H1 (cell line): ENCODE measurements around the gene CD200. TPM values are rescaled to one million over a fixed set of nuclear protein-coding genes. Genes with fewer than 3 reads are reported as not detected.

Experiments
- CTCF ChIA-PET: fragments of 300-600 bp; sonication (Branson Sonifier 250); formaldehyde crosslinking; loops from one replicate; lab custom pipeline; 2021; ENCODE audit not compliant: partially characterized antibody; lab: Charles Lee
- POLR2A ChIA-PET: fragments of 300-600 bp; sonication (Branson Sonifier 250); formaldehyde crosslinking; loops from one replicate; lab custom pipeline; 2021; ENCODE audit warnings: inconsistent platforms; ENCODE audit not compliant: partially characterized antibody; lab: Charles Lee
- DNase-seq, 2 experiments: peaks; one replicate each; pipeline versions ENCODE4 v3.0.0 to v3.0.0-alpha.2; 2010 to 2022; ENCODE audit warnings: low spot score in 2 of 2, low read depth in 1 of 2, mixed read lengths in 1 of 2
- FAIRE-seq: peaks from 2 replicates; lab custom pipeline; 2011; peaks lifted over from hg19 to GRCh38; lab: Jason Lieb, UNC
- H2AFZ ChIP-seq: 2 replicates; pipeline ENCODE4 v1.8.1; 2012; ENCODE audit warnings: low read length, inconsistent platforms
- H2AK5ac ChIP-seq: 2 replicates; pipeline ENCODE4 v1.6.1; 2013; ENCODE audit warnings: low read depth, low read length
- H2BK120ac ChIP-seq: replicated peaks from 2 replicates; pipeline ENCODE3; 2013; ENCODE audit warnings: low read depth, low read length, inconsistent platforms
- H2BK12ac ChIP-seq: 2 replicates; pipeline ENCODE4 v1.6.1; 2013; ENCODE audit warnings: low read depth, low read length
- H2BK15ac ChIP-seq: 2 replicates; pipeline ENCODE4 v1.6.1; 2013; ENCODE audit warnings: low read length
- H2BK20ac ChIP-seq: 2 replicates; pipeline ENCODE4 v1.6.1; 2013; ENCODE audit warnings: low read length
- H2BK5ac ChIP-seq: 2 replicates; pipeline ENCODE4 v1.6.1; 2013; ENCODE audit warnings: low read depth, low read length
- H3K14ac ChIP-seq: 2 replicates; pipeline ENCODE4 v1.6.1; 2013; ENCODE audit warnings: inconsistent platforms; ENCODE audit not compliant: insufficient read length
- H3K18ac ChIP-seq: 2 replicates; pipeline ENCODE4 v1.6.1; 2013; ENCODE audit warnings: low read length; ENCODE audit errors: extremely low read depth
- H3K23ac ChIP-seq: 2 replicates; pipeline ENCODE4 v1.6.1; 2013; ENCODE audit warnings: inconsistent platforms; ENCODE audit not compliant: insufficient read length
- H3K23me2 ChIP-seq: 2 replicates; pipeline ENCODE4 v1.6.1; 2013; ENCODE audit warnings: low read depth, low read length
- H3K27ac ChIP-seq: 2 replicates; pipeline ENCODE4 v1.6.1; 2011; ENCODE audit warnings: low read depth, low read length, inconsistent platforms
- H3K27me3 ChIP-seq, 4 experiments: replicated peaks in 1 of 4; 1 replicate in 1 of 4; 2 replicates in 3 of 4; pipeline versions ENCODE4 v1.6.1 to v1.8.1; 2011 to 2013; ENCODE audit warnings: low read length in 3 of 4, mild to moderate bottlenecking in 3 of 4, inconsistent platforms in 2 of 4, mixed read lengths in 2 of 4, moderate library complexity in 1 of 4; ENCODE audit not compliant: control insufficient read depth in 3 of 4, insufficient read depth in 3 of 4; ENCODE audit errors: extremely low read depth in 1 of 4
- H3K36me3 ChIP-seq, 4 experiments: 2 replicates each; pipeline versions ENCODE4 v1.6.1 to v1.8.1; 2011 to 2013; ENCODE audit warnings: mild to moderate bottlenecking in 4 of 4, low read length in 3 of 4, moderate library complexity in 2 of 4, control low read depth in 1 of 4, inconsistent platforms in 1 of 4; ENCODE audit not compliant: insufficient read depth in 4 of 4, control insufficient read depth in 2 of 4
- H3K4ac ChIP-seq: replicated peaks from 2 replicates; pipeline ENCODE3; 2013; ENCODE audit warnings: low read length, low read depth, mixed read lengths, inconsistent platforms; ENCODE audit not compliant: insufficient read length
- H3K4me1 ChIP-seq, 4 experiments: replicated peaks in 1 of 4; 1 replicate in 1 of 4; 2 replicates in 3 of 4; pipeline versions ENCODE4 v1.6.1 to v1.8.1; 2011 to 2013; ENCODE audit warnings: low read length in 3 of 4, inconsistent platforms in 2 of 4, mixed read lengths in 1 of 4; ENCODE audit not compliant: insufficient read depth in 4 of 4, control insufficient read depth in 3 of 4
- H3K4me2 ChIP-seq, 2 experiments: 2 replicates each; pipeline versions ENCODE4 v1.6.1 to v1.8.1; 2011 to 2013; ENCODE audit warnings: low read depth in 2 of 2, low read length in 2 of 2, control low read depth in 1 of 2, inconsistent platforms in 1 of 2, mild to moderate bottlenecking in 1 of 2; ENCODE audit not compliant: insufficient read depth in 1 of 2
- H3K4me3 ChIP-seq, 4 experiments: fragments of 200-600, 300-600 bp in 1 of 4; sonication (generic), shearing (Covaris generic), sonication (Bioruptor Twin) in 1 of 4; 2 replicates each; pipeline versions ENCODE4 v1.5.1 to v1.8.1; 2011 to 2016; ENCODE audit warnings: low read length in 4 of 4, low read depth in 3 of 4, control low read depth in 2 of 4, inconsistent platforms in 2 of 4, mild to moderate bottlenecking in 2 of 4, mixed read lengths in 1 of 4, moderate library complexity in 1 of 4; ENCODE audit not compliant: insufficient read depth in 2 of 4; ENCODE audit errors: extremely low read depth in 1 of 4
- H3K56ac ChIP-seq: replicated peaks from 2 replicates; pipeline ENCODE3; 2013; ENCODE audit warnings: low read depth, mild to moderate bottlenecking, mixed read lengths, low read length, inconsistent platforms; ENCODE audit not compliant: insufficient read length
- H3K79me1 ChIP-seq: 2 replicates; pipeline ENCODE4 v1.6.1; 2013; ENCODE audit warnings: low read depth, low read length, control low read depth
- H3K79me2 ChIP-seq, 2 experiments: 2 replicates each; pipeline versions ENCODE4 v1.6.1 to v1.8.1; 2012 to 2013; ENCODE audit warnings: low read length in 2 of 2, mild to moderate bottlenecking in 2 of 2, inconsistent platforms in 1 of 2; ENCODE audit not compliant: insufficient read depth in 2 of 2, control insufficient read depth in 1 of 2
- H3K9ac ChIP-seq, 4 experiments: replicated peaks in 1 of 4; 1 replicate in 1 of 4; 2 replicates in 3 of 4; pipeline versions ENCODE4 v1.6.1 to v1.8.1; 2011 to 2013; ENCODE audit warnings: low read depth in 3 of 4, low read length in 3 of 4, control low read depth in 2 of 4, mild to moderate bottlenecking in 2 of 4, moderate library complexity in 2 of 4, inconsistent platforms in 1 of 4; ENCODE audit errors: extremely low read depth in 1 of 4
- H3K9me3 ChIP-seq, 2 experiments: 2 replicates each; pipeline versions ENCODE4 v1.6.1 to v1.8.1; 2012 to 2013; ENCODE audit warnings: mild to moderate bottlenecking in 2 of 2, moderate library complexity in 2 of 2, control low read depth in 1 of 2, inconsistent platforms in 1 of 2, low read depth in 1 of 2, low read length in 1 of 2, mixed read lengths in 1 of 2; ENCODE audit not compliant: insufficient read depth in 2 of 2
- H4K20me1 ChIP-seq, 2 experiments: replicated peaks in 1 of 2; 2 replicates each; pipeline versions ENCODE3 to v1.8.1; 2011 to 2013; ENCODE audit warnings: inconsistent platforms in 2 of 2, low read length in 2 of 2, mild to moderate bottlenecking in 1 of 2; ENCODE audit not compliant: insufficient read depth in 2 of 2, control insufficient read depth in 1 of 2
- H4K5ac ChIP-seq: 2 replicates; pipeline ENCODE4 v1.6.1; 2013; ENCODE audit warnings: low read length, low read depth, mixed read lengths, inconsistent platforms; ENCODE audit not compliant: insufficient read length
- H4K8ac ChIP-seq: 2 replicates; pipeline ENCODE4 v1.8.0; 2013; ENCODE audit warnings: mild to moderate bottlenecking, moderate library complexity, low read length, inconsistent platforms; ENCODE audit not compliant: insufficient read depth; ENCODE audit errors: extremely low read depth
- H4K91ac ChIP-seq: replicated peaks from 2 replicates; pipeline ENCODE3; 2013; ENCODE audit warnings: low read length, mixed read lengths, inconsistent platforms; ENCODE audit not compliant: insufficient read length
- POU5F1 ChIP-seq: IDR thresholded peaks from 2 replicates; pipeline ENCODE4 v1.6.1; 2011; ENCODE audit warnings: low read depth, mild to moderate bottlenecking, low read length, moderate library complexity
- SP4 ChIP-seq: IDR thresholded peaks from 2 replicates; pipeline ENCODE4 v1.6.1; 2012; ENCODE audit warnings: low read length, inconsistent platforms
- WGBS, 2 experiments: shearing (Covaris generic) in 1 of 2; methylation state at CpG; one replicate each; pipeline versions ENCODE4 v1.1.6 to v1.1.7; 2013 to 2015; ENCODE audit warnings: low lambda C conversion rate in 2 of 2, mixed read lengths in 2 of 2, inconsistent platforms in 1 of 2, low coverage in 1 of 2, missing lambda C conversion rate in 1 of 2; ENCODE audit not compliant: insufficient replicate concordance in 2 of 2, insufficient coverage in 1 of 2, insufficient read length in 1 of 2; ENCODE audit errors: extremely low coverage in 1 of 2, missing lambda C conversion rate in 1 of 2; 5-methylcytosine and 5-hydroxymethylcytosine counted together
- polyA plus RNA-seq, 7 experiments: library from polyadenylated mRNA; depleted of rRNA in 3 of 7; stranded (reverse) in 5 of 7; unstranded in 2 of 7; fragments of >200 nt in 5 of 7; fragments of 200-250 nt in 2 of 7; gene quantifications; 1 replicate in 5 of 7; 2 replicates in 1 of 7; 4 replicates in 1 of 7; pipeline versions ENCODE4 v1.2.1 to v1.2.3, GENCODE V29; 2011 to 2013; ENCODE audit warnings: missing spikeins in 2 of 7, mixed read lengths in 2 of 7
- total RNA-seq: library from RNA; stranded (reverse); fragmentation: NEBNext Ultra II Directional; extraction: Animal tissue kit (Norgen Biotek cat#: 25700); gene quantifications from 2 replicates; pipeline ENCODE4 v1.2.1, GENCODE V29; 2021
- TF ChIP-seq, protein P1 (sequence below): IDR thresholded peaks from 2 replicates; pipeline ENCODE4 v1.6.1; 2012; ENCODE audit warnings: inconsistent platforms

Gene CD200
- total and polyA plus RNA-seq, 2 of the 8 experiments (the other 6 are each of a cell fraction or from before 2014, with no cell fraction given) = 45.8 to 50.2 TPM

DNA sequence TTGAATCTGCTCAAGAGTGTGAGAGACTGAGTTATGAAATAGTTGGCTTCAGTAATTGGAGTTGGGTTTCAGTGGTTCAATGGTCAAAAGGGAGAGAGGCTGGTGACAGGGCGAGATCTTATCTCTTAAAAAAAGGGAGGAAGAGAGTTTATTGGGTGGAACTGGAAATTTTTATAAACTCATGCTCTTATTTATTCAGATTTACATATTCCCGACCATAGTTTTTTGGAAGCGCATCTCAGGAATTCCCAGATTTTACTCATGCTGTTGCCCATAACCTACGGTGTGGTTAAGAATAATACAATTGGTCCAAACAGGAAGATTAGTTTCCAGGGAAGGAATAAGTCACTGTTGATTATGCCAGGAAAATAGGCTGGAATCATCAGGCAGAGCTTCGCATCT lies 41.4 kb downstream of the CD200 start:
- H2BK5ac ChIP-seq = no peak overlapping the region
- H4K5ac ChIP-seq = no peak overlapping the region
- no peak overlapping the region for H4K8ac ChIP-seq
- H3K4me3 ChIP-seq = no peak overlapping the region
- no peaks in the 10 kb centered on the region for H3K9me3 ChIP-seq
- H4K91ac ChIP-seq = no peak overlapping the region
- H3K4me1 ChIP-seq = no peaks in the 10 kb centered on the region; a peak in 1 of 7 replicates
- no peak overlapping the region for H2BK120ac ChIP-seq
- no peaks in the 10 kb centered on the region for H4K20me1 ChIP-seq
- no peaks in the 10 kb centered on the region for H3K79me1 ChIP-seq
- TF ChIP-seq, protein P1, sequence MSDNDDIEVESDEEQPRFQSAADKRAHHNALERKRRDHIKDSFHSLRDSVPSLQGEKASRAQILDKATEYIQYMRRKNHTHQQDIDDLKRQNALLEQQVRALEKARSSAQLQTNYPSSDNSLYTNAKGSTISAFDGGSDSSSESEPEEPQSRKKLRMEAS = no peak
- TF ChIP-seq POU5F1 = no peak
- TF ChIP-seq SP4 = no peak
- no peak for FAIRE-seq
- H3K27ac ChIP-seq = no peak overlapping the region
- H3K23ac ChIP-seq = no peak overlapping the region
- ChIA-PET CTCF (interaction anchor here (1.4 to 1.6 kb wide), 3 partner anchors 10 to 157 kb away, joined by 3 to 4 read pairs (median 3); no protein-coding TSS in a partner anchor), POLR2A (interaction anchor here (1.0 kb wide), 1 partner anchor 38 kb away, joined by 3 read pairs; no protein-coding TSS in a partner anchor)
- H3K18ac ChIP-seq = no peak overlapping the region
- no peak overlapping the region for H2AFZ ChIP-seq
- no peak overlapping the region for H3K9ac ChIP-seq
- no peaks in the 10 kb centered on the region for H3K79me2 ChIP-seq
- H2BK12ac ChIP-seq = no peak overlapping the region
- no peak overlapping the region for H3K14ac ChIP-seq
- 90% methylated on average over 5 of the region's 5 CpGs; no CpG with 5 or more reads in 1 of the 2 experiments for WGBS, 2 experiments
- no peaks in the 10 kb centered on the region for H3K23me2 ChIP-seq
- no peak overlapping the region for H2BK15ac ChIP-seq
- no peak overlapping the region for H3K4me2 ChIP-seq
- H3K27me3 ChIP-seq = no peaks in the 10 kb centered on the region
- H2BK20ac ChIP-seq = no peak overlapping the region
- no peak overlapping the region for H2AK5ac ChIP-seq
- H3K4ac ChIP-seq = no peak overlapping the region
- H3K56ac ChIP-seq = no peak overlapping the region
- DNase-seq = no peak
- no peaks in the 10 kb centered on the region for H3K36me3 ChIP-seq
